Astrocyte (in vitro differentiated cells and primary cell): ENCODE measurements around the gene MBP.

Source experiments
- CTCF ChIP-seq: IDR thresholded peaks from 2 replicates; pipeline ENCODE4 v1.5.1; 2011; ENCODE audit warnings: low read depth, mild to moderate bottlenecking, inconsistent platforms, low read length, moderate library complexity; ENCODE audit not compliant: insufficient read depth
- EZH2 ChIP-seq: IDR thresholded peaks from 2 replicates; pipeline ENCODE4 v1.6.1; 2012; ENCODE audit warnings: mild to moderate bottlenecking, low read length, inconsistent platforms; ENCODE audit not compliant: insufficient read depth

GRCh38 chr18:77144451-77145118, 12.0 kb upstream of the MBP start:
- TF ChIP-seq CTCF (no peak), EZH2 (no peak)
